ENCODE results near the gene UBTD2.

Gene UBTD2

GRCh38 chr5:172274951-172275753, 8.4 kb downstream of the UBTD2 start:
- Histone ChIP-seq H3K4me3 (no peak overlapping the region), H3K27ac (no peak overlapping the region)
- TF ChIP-seq CTCF (IDR thresholded peaks at IDR 0.05), result no peak
- no peak for DNase-seq (ENCODE audit: low spot score)

DNA sequence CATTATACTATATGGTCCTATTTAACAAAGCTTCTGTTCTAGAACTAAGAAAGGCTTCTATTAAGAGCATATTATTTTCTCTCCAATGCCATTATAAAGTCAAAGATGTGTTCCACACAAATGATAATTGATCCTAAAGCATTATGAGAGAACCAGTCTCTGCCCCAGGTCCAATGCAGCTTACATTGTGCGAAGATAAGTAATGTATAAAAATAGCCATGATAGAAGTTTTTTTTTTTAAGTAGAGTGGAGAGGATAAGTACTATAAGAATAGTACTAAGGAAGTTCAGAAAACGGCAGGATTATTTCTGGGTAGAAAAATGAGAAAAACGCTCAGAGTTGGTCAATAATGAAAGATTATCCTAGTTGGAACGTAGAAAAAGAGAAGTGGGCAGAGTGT, 15.6 kb downstream of the UBTD2 start:
- H3K27ac ChIP-seq, result no peak overlapping the region
- no peak overlapping the region for H3K4me3 ChIP-seq
- no peak for DNase-seq (ENCODE audit: low spot score)
- TF ChIP-seq CTCF (IDR thresholded peaks at IDR 0.05), result no peak

- no peak for DNase-seq (ENCODE audit: low spot score)
- Histone ChIP-seq H3K4me3 (no peak overlapping the region), H3K27ac (no peak overlapping the region)
- no peak for TF ChIP-seq CTCF (IDR thresholded peaks at IDR 0.05)
Observed at GRCh38 chr5:172266676-172267092, 16.9 kb downstream of the UBTD2 start.

DNA sequence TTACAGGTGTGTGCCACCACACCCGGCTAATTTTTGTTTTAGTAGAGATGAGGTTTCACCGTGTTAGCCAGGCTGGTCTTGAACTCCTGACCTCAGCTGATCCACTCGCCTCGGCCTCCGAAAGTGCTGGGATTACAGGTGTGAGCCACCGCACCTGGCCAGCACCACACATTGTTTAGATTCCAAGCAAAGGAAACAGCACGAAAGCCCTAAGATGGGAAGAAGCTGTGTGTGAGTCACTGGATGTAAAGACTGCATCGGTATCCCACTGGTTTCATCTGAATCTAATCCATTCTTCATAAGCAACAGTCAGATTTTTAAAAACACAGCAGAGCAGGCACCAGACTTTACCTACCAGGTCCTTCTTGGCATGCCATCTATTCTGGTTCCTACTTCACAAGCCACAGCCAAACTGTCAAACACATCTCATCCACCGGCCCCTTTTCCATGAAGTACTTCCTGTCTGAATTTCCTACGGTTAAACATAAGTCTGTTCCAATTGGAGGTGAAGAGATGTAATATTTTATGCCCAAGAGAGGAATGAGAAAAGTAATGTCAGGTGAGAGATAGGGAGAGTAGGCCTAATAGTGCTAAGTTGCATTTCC, 17.4 kb downstream of the UBTD2 start:
- no peak overlapping the region for H3K27ac ChIP-seq

GRCh38 chr5:172264815-172265395, 18.7 kb downstream of the UBTD2 start:
- no peak overlapping the region for H3K27ac ChIP-seq
- no peak overlapping the region for H3K4me3 ChIP-seq
- no peak for DNase-seq (ENCODE audit: low spot score)
- TF ChIP-seq CTCF (IDR thresholded peaks at IDR 0.05), result no peak

More for the DNA sequence above, 17.4 kb downstream of the UBTD2 start:
- no peak for TF ChIP-seq CTCF (IDR thresholded peaks at IDR 0.05)
- H3K4me3 ChIP-seq, result no peak overlapping the region
- no peak for DNase-seq (ENCODE audit: low spot score)

- DNase-seq (ENCODE audit: low spot score), result no peak
- TF ChIP-seq CTCF (IDR thresholded peaks at IDR 0.05), result no peak
- no peak overlapping the region for H3K4me3 ChIP-seq
- H3K27ac ChIP-seq, result no peak overlapping the region
Observed at GRCh38 chr5:172255444-172255843, 28.1 kb downstream of the UBTD2 start.

Data from coronary artery (tissue), 2 donors.